A549 (cell line): ENCODE data around the gene TFR2. TPM values are rescaled to one million over a fixed set of nuclear protein-coding genes. Genes with fewer than 3 reads are reported as not detected.
A peak's percentile ranks its signal among the peaks of the same experiment; 100 is the strongest.

ENCODE experiments used
- ATAC-seq, 2 experiments: fragments of 200-7000 bp in 1 of 2; fragments of >200 bp in 1 of 2; cut with Nextera tagmentation in 1 of 2; cut with Tn5 transposase in 1 of 2; 3 replicates each; pipeline versions ENCODE4 v1.8.0 to v1.9.1; 2018 to 2020; ENCODE audit warnings: mild to moderate bottlenecking in 1 of 2, moderate library complexity in 1 of 2
- CTCF ChIA-PET: fragments of 300-600 bp; sonication (Branson Sonifier 250); formaldehyde crosslinking; extraction: SDS; loops from one replicate; lab custom pipeline; 2021; ENCODE audit warnings: antibody characterized with exemption, inconsistent platforms; lab: Yijun Ruan, JAX
- POLR2A ChIA-PET: fragments of 350-600 bp; formaldehyde crosslinking; extraction: SDS; loops from one replicate; lab custom pipeline; 2021; ENCODE audit warnings: antibody characterized with exemption, inconsistent platforms; lab: Yijun Ruan, JAX
- DNase-seq, 2 experiments: peaks; one replicate each; pipeline versions ENCODE4 v3.0.0 to v3.0.0-alpha.2; 2011 to 2016; ENCODE audit warnings: low read depth in 1 of 2, low spot score in 1 of 2
- FAIRE-seq: peaks from 2 replicates; lab custom pipeline; 2011; peaks lifted over from hg19 to GRCh38; lab: Jason Lieb, UNC
- H3K27ac ChIP-seq, 2 experiments: fragments of >200 bp; sonication (Bioruptor Twin); formaldehyde crosslinking; 3 replicates each; pipeline ENCODE4 v1.5.1; 2016 to 2017
- H3K4me1 ChIP-seq: fragments of >200 bp; sonication (Bioruptor Twin); formaldehyde crosslinking; 3 replicates; pipeline ENCODE4 v1.6.1; 2016
- H3K4me2 ChIP-seq: fragments of >200 bp; sonication (Bioruptor Twin); formaldehyde crosslinking; 3 replicates; pipeline ENCODE4 v1.6.1; 2016
- H3K4me3 ChIP-seq: fragments of >200 bp; sonication (Bioruptor Twin); formaldehyde crosslinking; 3 replicates; pipeline ENCODE4 v1.5.1; 2016
- H3K9me3 ChIP-seq: fragments of >200 bp; sonication (Bioruptor Twin); formaldehyde crosslinking; 3 replicates; pipeline ENCODE4 v1.6.1; 2016
- BCL3 ChIP-seq: fragments of >200 bp; sonication (Bioruptor Twin); formaldehyde crosslinking; IDR thresholded peaks from 3 replicates; pipeline ENCODE4 v1.6.1; 2016
- CBX2 ChIP-seq: fragments of 200-600 bp; sonication (generic); IDR thresholded peaks from 2 replicates; pipeline ENCODE4 v1.6.1; 2016; ENCODE audit warnings: low read depth, mild to moderate bottlenecking, borderline replicate concordance
- CEBPB ChIP-seq, 2 experiments: fragments of >200 bp in 1 of 2; sonication (Bioruptor Twin) in 1 of 2; formaldehyde crosslinking in 1 of 2; IDR thresholded peaks; 2 replicates each; pipeline ENCODE4 v1.6.1; 2012 to 2016
- EHMT2 ChIP-seq: fragments of 200-600 bp; sonication (generic); IDR thresholded peaks from 2 replicates; pipeline ENCODE4 v1.6.1; 2016; ENCODE audit warnings: antibody characterized with exemption, low read depth, mild to moderate bottlenecking, moderate library complexity
- EP300 ChIP-seq, 2 experiments: fragments of >200 bp; sonication (Bioruptor Twin); formaldehyde crosslinking; IDR thresholded peaks; 2 replicates in 1 of 2; 3 replicates in 1 of 2; pipeline ENCODE4 v1.6.1; 2016 to 2017
- ESRRA ChIP-seq: fragments of 150-350 bp; IDR thresholded peaks from 2 replicates; pipeline ENCODE4 v1.6.1; 2014; ENCODE audit warnings: mild to moderate bottlenecking, low read length, borderline replicate concordance
- FOXS1 ChIP-seq: fragments of 250-450 bp; sonication (Bioruptor Pico); IDR thresholded peaks from 2 replicates; pipeline ENCODE4 v1.5.0; 2020; ENCODE audit warnings: mild to moderate bottlenecking, moderate library complexity
- HEYL ChIP-seq: fragments of 250-450 bp; sonication (Bioruptor Pico); IDR thresholded peaks from 2 replicates; pipeline ENCODE4 v1.8.0; 2021; ENCODE audit warnings: mild to moderate bottlenecking, moderate library complexity
- HOXB13 ChIP-seq: fragments of 250-450 bp; sonication (Bioruptor Pico); IDR thresholded peaks from 2 replicates; pipeline ENCODE4 v1.5.0; 2020; ENCODE audit warnings: low read depth, mild to moderate bottlenecking, moderate library complexity
- JUN ChIP-seq, 2 experiments: fragments of >200 bp; sonication (Bioruptor Twin); formaldehyde crosslinking; IDR thresholded peaks; 2 replicates in 1 of 2; 3 replicates in 1 of 2; pipeline ENCODE4 v1.6.1; 2016 to 2017
- KDM5A ChIP-seq: fragments of 200-600 bp; sonication (generic); IDR thresholded peaks from 2 replicates; pipeline ENCODE4 v1.6.1; 2016; ENCODE audit warnings: antibody characterized with exemption, mild to moderate bottlenecking
- MYC ChIP-seq: IDR thresholded peaks from 2 replicates; pipeline ENCODE4 v1.6.1; 2012; ENCODE audit warnings: mild to moderate bottlenecking, inconsistent platforms, low read length, improper control_type of control experiment, borderline replicate concordance
- NFE2L2 ChIP-seq: fragments of 150-350 bp; conservative IDR thresholded peaks from 2 replicates; pipeline ENCODE4 v1.6.1; 2014; ENCODE audit warnings: low read length
- NR3C1 ChIP-seq: fragments of >200 bp; sonication (Bioruptor Twin); formaldehyde crosslinking; IDR thresholded peaks from 3 replicates; pipeline ENCODE4 v1.6.1; 2017
- POLR2AphosphoS2 ChIP-seq: conservative IDR thresholded peaks from 2 replicates; pipeline ENCODE4 v1.6.1; 2012; ENCODE audit warnings: low read length, improper control_type of control experiment, inconsistent platforms
- REST ChIP-seq: fragments of 200-600 bp; sonication (generic); IDR thresholded peaks from 2 replicates; pipeline ENCODE4 v1.6.1; 2016; ENCODE audit warnings: antibody characterized with exemption, mild to moderate bottlenecking, moderate library complexity
- SMC3 ChIP-seq: fragments of >200 bp; sonication (Bioruptor Twin); formaldehyde crosslinking; IDR thresholded peaks from 3 replicates; pipeline ENCODE4 v1.6.1; 2018; ENCODE audit warnings: inconsistent platforms
- SREBF2 ChIP-seq: fragments of 450-650 bp; IDR thresholded peaks from 2 replicates; pipeline ENCODE4 v1.6.1; 2014; ENCODE audit warnings: mild to moderate bottlenecking, moderate library complexity
- TFCP2L1 ChIP-seq: fragments of 250-450 bp; sonication (Bioruptor Pico); IDR thresholded peaks from 2 replicates; pipeline ENCODE4 v1.5.0; 2021; ENCODE audit warnings: mild to moderate bottlenecking
- ZSCAN20 ChIP-seq: fragments of 250-450 bp; sonication (Bioruptor Pico); IDR thresholded peaks from 2 replicates; pipeline ENCODE4 v1.8.0; 2022; ENCODE audit warnings: mild to moderate bottlenecking, moderate library complexity
- WGBS: methylation state at CpG from one replicate; pipeline ENCODE4 v1.1.6; 2017; ENCODE audit errors: missing lambda C conversion rate; 5-methylcytosine and 5-hydroxymethylcytosine counted together
- polyA plus RNA-seq, 4 experiments: library from polyadenylated mRNA; depleted of rRNA in 3 of 4; stranded (reverse); fragments of >200 nt; fragmentation: RNase III in 1 of 4; extraction: RNeasy Plus Mini Kit Qiagen cat#74134 plus additional on column Dnase treatment in 1 of 4; gene quantifications; 2 replicates in 3 of 4; 3 replicates in 1 of 4; pipeline ENCODE4 v1.2.3, GENCODE V29; 2011 to 2017
- TF ChIP-seq, protein P1 (sequence below): IDR thresholded peaks from 2 replicates; pipeline ENCODE4 v1.6.1; 2012

Gene TFR2
- polyA plus RNA-seq, 2 of the 4 experiments (the other 2 are of a cell fraction): 1.1 to 2.5 TPM

DNA sequence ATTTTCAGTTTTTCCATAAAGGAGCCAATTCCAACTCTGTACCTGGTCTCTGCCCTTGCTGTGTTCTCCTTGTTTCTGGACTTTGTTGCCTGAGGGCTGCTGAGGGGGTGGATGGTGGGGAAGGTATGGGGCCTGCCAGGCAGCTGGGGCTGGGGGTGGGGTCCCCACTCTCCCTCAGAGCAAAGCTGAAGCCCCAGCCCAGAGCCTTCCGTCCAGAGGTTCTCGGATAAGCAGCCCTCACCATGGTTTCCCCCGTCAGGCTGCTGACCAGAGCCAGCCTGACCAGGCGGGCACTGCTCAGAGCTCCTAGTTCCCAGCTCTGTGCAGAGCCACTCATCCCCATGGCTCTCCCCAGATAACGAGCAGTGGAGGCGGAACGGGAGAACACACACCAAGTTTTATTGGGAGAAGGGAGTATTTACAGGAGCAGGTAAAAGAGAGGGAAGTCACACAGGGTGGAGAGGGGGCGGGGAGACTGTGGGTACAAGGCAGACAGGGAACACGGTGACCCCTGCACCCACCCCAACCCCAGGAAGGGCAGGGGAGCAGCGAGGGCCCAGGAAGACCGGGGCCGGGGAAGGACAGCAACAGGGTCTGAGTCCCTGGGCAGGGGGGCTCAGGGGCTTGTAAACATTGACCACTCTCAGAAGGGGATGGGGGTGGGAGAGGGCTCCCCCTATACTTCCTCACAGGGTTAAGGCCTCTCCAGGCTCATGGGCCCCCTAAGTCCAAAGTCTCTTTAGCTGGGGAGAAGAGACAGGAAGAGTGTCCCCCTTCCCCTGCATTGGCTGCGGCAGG lies 38.0 kb upstream of the TFR2 start:
- ChIA-PET CTCF (interaction anchor here (1.0 to 6.4 kb wide), 7 partner anchors 11 to 51 kb away, joined by 3 to 72 read pairs (median 21); partner anchors contain the start of gene POP7), POLR2A (no interaction called here)
- FAIRE-seq: no peak
- H3K4me2 ChIP-seq: no peak overlapping the region
- DNase-seq: no peak
- WGBS: 88% methylated on average over 13 of the region's 13 CpGs
- H3K27ac ChIP-seq: peak overlapping the region in 1 of 2 experiments; percentile 38; a peak in 1 of 6 replicates
- ATAC-seq: peak in 1 of 2 experiments; percentile 3; a peak in 1 of 6 replicates
- TF ChIP-seq SREBF2 (no peak), NFE2L2 (no peak), SMC3 (no peak), FOXS1 (CRISPR knock-in tag) (no peak), MYC (no peak), CEBPB (IDR thresholded peaks at IDR 0.05) (no peak), KDM5A (no peak), CBX2 (no peak), BCL3 (no peak), NR3C1 (no peak)
- H3K9me3 ChIP-seq: no peaks in the 10 kb centered on the region
- no peak overlapping the region for H3K4me3 ChIP-seq
- peaks cover 35% of the 10 kb centered on the region for H3K4me1 ChIP-seq

- Histone ChIP-seq H3K4me1 (peaks cover 35% of the 10 kb centered on the region), H3K27ac (0 out of 6 replicates have a peak overlapping the region, but pooled peaks of 1 of the 2 experiments have one; percentile 22), H3K4me2 (no peak overlapping the region), H3K9me3 (no peaks in the 10 kb centered on the region), H3K4me3 (no peak overlapping the region)
- ChIA-PET CTCF (interaction anchor here (0.6 to 6.4 kb wide), 5 partner anchors 12 to 64 kb away, joined by 5 to 72 read pairs (median 21); partner anchors contain the start of gene POP7), POLR2A (interaction anchor here (0.6 to 1.3 kb wide), 2 partner anchors 92 to 118 kb away, joined by 3 to 4 read pairs; partner anchors contain the start of gene FBXO24)
- ATAC-seq (no peak), FAIRE-seq (no peak), DNase-seq (no peak)
- 96% methylated on average over 26 of the region's 35 CpGs for WGBS
- TF ChIP-seq BCL3: no peak
- no peak for TF ChIP-seq POLR2AphosphoS2
- no peak for TF ChIP-seq EHMT2
- TF ChIP-seq KDM5A: no peak
- no peak for TF ChIP-seq NR3C1
- no peak for TF ChIP-seq HOXB13
- TF ChIP-seq TFCP2L1 (CRISPR knock-in tag): no peak
- TF ChIP-seq ZSCAN20: no peak
- TF ChIP-seq JUN (IDR thresholded peaks at IDR 0.05): no peak; a peak in 1 of 5 replicates
- TF ChIP-seq REST: no peak
- TF ChIP-seq HEYL: no peak
- no peak for TF ChIP-seq EP300 (IDR thresholded peaks at IDR 0.05)
- TF ChIP-seq, protein P1, sequence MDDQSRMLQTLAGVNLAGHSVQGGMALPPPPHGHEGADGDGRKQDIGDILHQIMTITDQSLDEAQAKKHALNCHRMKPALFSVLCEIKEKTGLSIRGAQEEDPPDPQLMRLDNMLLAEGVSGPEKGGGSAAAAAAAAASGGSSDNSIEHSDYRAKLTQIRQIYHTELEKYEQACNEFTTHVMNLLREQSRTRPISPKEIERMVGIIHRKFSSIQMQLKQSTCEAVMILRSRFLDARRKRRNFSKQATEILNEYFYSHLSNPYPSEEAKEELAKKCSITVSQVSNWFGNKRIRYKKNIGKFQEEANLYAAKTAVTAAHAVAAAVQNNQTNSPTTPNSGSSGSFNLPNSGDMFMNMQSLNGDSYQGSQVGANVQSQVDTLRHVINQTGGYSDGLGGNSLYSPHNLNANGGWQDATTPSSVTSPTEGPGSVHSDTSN: no peak
- TF ChIP-seq ESRRA: no peak
- no peak for TF ChIP-seq CEBPB (IDR thresholded peaks at IDR 0.05)
Observed at GRCh38 chr7:100678291-100678984, 37.1 kb upstream of the TFR2 start.
